DND-41 (cell line): ENCODE measurements around the gene KLHDC8B.

Experiments
- EZH2 ChIP-seq: IDR thresholded peaks from 3 replicates; pipeline ENCODE4 v1.6.1; 2012; ENCODE audit warnings: borderline replicate concordance, low read depth, mild to moderate bottlenecking, moderate library complexity, low read length, inconsistent platforms; ENCODE audit not compliant: severe bottlenecking
- TF ChIP-seq, protein P1 (sequence below): IDR thresholded peaks from 2 replicates; pipeline ENCODE4 v1.5.1; 2012; ENCODE audit warnings: borderline replicate concordance, low read length, moderate library complexity, mild to moderate bottlenecking; ENCODE audit not compliant: poor library complexity, severe bottlenecking; ENCODE audit errors: extremely low read depth

DNA sequence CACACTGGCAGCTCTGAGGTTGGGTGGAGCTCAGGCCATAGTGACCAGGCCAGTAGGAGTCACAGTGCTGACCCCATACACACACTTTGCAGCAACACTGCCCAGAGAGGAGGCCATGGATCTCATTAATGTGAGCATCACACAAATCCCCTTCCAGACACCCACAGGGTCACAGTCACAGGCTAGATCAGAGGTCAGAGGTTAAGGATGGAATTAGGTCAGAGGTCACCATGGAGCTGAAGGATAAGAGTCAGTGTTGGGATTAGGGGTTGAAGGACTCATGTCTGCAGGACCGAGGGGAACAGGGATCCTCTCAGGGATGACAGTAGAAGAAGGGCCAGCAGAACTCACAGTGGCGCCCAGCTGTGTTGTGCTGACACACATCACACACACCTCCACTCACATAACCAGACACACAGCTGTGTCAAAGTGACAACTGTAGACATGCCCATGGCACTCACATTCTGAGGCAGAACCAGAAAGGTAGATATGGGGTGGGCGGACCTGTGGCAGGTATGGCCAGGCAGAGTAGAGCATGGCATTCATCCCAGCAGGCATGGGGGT lies 18.0 kb upstream of the KLHDC8B start:
- TF ChIP-seq, protein P1, sequence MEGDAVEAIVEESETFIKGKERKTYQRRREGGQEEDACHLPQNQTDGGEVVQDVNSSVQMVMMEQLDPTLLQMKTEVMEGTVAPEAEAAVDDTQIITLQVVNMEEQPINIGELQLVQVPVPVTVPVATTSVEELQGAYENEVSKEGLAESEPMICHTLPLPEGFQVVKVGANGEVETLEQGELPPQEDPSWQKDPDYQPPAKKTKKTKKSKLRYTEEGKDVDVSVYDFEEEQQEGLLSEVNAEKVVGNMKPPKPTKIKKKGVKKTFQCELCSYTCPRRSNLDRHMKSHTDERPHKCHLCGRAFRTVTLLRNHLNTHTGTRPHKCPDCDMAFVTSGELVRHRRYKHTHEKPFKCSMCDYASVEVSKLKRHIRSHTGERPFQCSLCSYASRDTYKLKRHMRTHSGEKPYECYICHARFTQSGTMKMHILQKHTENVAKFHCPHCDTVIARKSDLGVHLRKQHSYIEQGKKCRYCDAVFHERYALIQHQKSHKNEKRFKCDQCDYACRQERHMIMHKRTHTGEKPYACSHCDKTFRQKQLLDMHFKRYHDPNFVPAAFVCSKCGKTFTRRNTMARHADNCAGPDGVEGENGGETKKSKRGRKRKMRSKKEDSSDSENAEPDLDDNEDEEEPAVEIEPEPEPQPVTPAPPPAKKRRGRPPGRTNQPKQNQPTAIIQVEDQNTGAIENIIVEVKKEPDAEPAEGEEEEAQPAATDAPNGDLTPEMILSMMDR = no peak
- TF ChIP-seq EZH2 = no peak
